ENCODE data around the gene C2orf66.

C2orf66 gene

DNA sequence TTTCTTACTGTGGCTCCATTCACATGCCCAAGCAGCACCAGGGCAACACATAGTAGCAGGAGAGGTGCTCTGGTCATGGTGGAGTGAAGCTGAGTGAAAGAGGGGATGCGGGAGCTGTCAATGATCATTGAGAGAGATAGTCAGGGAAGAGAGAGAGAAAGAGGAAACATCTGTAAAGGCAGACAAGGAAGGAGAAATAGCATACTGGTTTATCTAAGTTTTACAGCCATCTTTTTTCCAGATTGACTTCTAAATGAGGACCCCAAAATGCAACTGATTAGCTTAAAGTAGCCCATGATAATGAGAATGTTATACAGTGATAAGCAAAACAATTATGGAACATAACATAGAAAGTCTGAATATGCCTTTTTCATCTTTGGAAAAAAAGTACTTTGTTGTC lies at the start of gene C2orf66:
Gene C2orf66 (minus strand): TSS at position 96 of the 400 bp plus-strand sequence. CDS start 19 bp downstream, at position 77.
- DNase-seq: peak; percentile 56

DNA sequence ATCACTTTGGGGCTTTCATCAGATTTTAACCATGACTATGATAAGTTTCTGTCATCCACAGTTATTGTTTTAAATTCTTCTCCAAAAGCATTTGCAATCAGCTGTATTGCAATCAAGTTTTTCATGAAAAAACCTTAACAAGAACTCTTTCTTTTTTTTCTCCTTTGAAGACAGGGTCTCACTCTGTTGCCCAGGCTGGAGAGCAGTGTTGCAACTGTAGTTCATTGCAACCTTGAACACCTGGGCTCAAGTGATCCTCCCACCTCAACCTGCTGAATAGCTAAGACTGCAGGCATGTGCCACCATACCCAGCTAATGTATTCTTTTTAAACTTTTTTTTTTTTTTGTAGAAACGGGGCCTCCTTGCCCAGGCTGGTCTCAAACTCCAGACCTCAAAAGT lies 45.5 kb upstream of the C2orf66 start:
- no peak for DNase-seq

DNA sequence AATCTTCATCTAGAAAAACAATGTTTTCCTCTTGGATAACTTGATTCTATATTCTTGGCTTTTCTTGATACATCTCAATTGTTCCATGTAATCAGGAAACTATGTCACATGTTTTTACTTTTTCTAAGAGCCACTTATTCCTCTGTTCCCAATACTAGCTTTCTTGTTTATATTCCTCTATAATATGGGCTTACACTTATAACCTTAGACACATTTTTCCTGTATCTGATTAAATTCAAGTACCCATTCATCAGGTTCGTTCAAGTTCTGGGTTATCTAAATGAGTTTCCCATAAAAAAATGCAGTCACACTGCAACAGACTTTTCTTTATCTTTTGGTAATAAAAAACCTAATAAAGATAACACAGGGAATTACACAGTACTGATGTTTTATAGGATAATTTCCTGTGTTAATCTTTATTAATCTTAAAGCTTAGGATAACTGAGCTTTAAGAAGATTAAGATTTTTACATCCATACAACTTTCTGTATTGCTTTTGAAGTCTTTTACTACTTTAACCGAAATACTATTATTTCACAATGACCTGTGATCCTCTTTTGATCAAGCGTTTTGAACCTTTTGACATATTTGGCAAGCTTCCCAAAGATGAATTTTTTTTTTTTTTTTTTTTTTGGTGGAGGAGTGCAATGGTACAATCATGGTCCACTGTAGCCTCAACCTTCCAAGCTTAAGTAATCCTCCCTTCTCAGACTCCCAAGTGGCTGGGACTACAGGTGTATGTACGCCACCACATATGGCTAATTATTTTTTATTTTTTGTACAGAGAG lies 44.3 kb upstream of the C2orf66 start:
- no peak for DNase-seq

- no peak for DNase-seq
These were observed 41.9 kb upstream of the C2orf66 start for GRCh38 chr2:196851088-196851487.

DNA sequence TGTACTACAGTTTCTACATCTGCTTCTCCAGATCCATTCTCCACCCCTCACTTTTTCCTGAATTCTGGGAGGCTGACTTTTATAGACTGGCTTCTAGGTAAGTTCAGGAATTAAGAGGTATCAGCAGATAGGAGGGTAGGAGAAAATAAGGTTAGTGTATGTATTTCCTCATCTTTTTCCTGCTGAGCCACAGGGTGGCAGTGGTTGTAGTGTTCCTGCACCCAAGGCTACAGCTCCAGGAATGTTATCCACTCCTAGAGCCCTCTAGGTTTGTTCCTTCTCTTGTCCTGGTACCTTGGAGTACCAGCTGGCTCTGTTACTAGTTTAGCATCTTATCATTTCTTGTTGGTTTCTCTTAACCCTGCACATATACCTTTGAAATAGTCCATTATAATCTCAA lies 40.7 kb upstream of the C2orf66 start:
- DNase-seq: peak; percentile 6

- no peak for DNase-seq
These were observed 37.1 kb upstream of the C2orf66 start for GRCh38 chr2:196846295-196846694.

DNA sequence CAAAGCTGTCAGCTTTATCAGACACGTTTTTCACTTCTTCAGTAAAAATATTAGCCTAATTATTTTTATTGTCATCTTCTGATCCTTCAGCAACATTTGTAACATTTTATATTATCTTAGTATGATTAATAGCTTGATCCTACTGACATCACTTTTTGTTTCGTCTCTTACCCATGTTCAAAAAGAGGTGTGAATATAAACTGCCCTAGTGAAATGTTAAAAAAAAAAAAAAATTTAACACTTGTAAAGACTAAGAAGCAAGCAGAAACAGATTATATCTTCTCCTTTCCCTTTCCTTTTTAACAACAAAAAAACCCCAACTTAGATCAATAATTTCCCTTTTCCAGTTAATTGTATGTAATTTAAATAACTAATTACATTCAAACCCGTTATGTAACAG lies 36.2 kb upstream of the C2orf66 start:
- no peak for DNase-seq

DNA sequence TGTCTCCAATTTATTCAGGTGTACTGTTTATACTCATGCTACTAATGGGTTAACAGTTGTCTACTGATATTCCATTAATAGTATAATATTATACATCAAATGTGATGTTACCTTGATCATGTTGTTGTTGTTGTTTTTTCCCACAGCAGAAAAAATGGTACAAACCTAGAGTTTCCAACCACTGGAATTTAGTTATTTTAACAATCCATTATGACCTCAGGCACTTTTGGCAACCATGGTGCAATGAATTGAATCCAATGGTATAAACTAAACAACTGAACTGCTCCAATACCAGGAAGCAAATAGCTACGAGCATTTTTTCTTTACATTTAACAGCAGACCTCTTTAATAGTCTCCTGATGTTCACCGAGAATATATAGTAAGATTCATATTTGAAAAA lies 31.0 kb upstream of the C2orf66 start:
- no peak for DNase-seq

- DNase-seq: no peak
These were observed 30.4 kb upstream of the C2orf66 start for GRCh38 chr2:196839574-196839973.

GRCh38 chr2:196836440-196836839 lies 27.3 kb upstream of the C2orf66 start:
- no peak for DNase-seq

DNA sequence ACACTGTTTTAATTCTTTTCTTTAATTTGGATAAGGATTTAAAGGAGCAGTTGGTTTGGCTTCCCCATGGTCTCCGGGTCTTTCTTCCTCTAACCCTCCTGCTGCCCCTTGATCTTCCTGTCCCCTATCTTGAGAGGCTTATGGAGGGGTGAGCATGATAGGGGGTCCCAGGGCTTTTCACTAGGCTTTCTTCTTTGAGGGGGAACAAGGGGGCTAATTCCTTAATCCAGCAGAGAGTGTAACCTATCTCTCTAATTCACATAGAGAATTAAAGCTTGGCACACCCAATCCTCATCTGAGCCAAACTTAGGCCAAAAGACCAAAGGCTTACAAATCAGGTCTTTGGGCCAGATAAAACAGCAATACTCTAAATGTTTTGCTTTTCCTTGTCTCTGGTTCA lies 21.5 kb upstream of the C2orf66 start:
- DNase-seq: no peak

- DNase-seq: no peak
These were observed 18.2 kb upstream of the C2orf66 start for GRCh38 chr2:196827356-196827755.

- DNase-seq: no peak
These were observed 14.8 kb upstream of the C2orf66 start for GRCh38 chr2:196823750-196824522.

DNA sequence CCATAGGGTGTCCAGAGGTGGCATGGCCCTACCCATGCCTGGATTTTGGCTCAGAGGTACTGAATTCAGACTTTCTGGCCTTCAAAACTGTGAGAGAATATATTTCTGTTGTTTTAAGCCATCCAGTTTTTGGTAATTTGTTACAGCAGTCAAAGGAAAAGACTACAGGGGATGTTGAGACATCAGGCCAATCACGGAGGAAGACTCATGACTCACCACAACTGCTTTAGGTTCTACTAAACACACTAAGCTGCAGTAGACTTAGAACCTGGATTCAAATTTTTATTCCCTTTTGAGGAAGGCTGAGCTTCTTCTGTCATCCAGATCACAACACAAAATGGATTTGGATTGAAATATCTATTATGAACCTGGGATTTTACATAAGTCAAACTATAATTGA lies 12.0 kb upstream of the C2orf66 start:
- DNase-seq: no peak

DNA sequence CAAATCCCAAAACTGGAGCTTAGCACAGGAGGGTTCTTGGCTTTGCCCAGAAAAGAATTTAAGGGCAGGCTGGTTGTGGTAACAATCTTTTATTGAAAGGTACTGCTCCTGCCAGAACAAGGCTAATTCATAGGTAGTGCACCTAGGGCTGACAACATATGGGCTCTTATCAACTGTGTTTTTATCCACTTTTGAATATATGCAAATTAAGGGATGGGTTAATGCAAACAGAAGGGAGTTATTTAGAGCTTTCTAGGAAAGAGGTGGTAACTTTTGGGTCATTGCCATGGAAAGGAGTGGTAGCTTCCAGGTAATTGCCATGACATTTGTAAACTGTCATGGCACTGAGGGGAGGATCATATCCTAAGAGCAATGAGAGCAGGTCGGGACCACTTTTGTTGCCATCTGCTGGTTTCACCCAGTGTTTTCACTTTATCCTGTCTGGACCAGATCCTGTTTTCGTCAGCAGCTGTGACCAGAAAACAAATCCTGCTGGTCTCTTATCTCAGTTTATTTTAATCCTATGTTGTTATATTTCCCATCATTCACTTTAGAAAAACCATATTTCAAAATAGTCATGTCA lies 981 bp downstream of the C2orf66 start:
- DNase-seq: peak; percentile 22

DNA sequence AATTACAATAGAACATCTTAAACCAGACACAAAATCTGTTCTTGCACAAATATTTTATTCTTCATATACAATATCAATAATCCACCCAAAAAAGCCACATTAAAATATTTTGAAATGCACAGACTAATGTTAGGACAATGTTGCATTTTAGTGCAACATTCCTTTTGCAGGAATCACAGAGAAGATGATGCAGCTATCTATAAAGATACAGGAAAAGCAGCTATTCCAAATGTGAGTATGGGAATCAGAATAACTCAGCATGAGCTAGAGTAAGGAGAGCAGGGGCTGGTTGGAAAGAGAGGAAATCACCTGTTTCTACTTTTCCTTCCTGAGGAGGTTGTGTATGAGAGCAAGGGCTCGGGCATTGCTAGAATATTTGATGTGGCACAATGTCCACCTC lies 4.8 kb downstream of the C2orf66 start:
- no peak for DNase-seq

DNA sequence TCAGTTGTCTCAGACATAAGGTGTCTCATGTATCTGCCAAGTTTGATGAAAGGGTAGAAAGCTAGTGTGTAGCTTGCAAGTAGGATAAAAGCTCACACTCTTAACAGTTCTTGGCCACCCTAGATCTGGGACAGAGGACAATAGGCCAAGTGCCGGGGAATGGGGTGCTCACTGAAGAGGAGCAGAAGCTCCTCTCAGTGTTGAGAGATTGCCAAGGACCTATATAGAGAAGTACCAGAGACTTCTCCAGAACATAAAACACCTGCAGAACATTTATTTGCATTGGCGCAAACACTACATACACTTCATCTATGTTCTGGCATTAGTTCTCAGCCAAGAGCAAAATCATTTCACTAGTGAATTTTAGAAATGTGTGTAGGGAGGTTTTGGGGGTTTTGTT lies 6.8 kb downstream of the C2orf66 start:
- DNase-seq: no peak

- DNase-seq: no peak
These were observed 7.4 kb downstream of the C2orf66 start for GRCh38 chr2:196801674-196802261.

- peak; percentile 41 for DNase-seq
These were observed 10.2 kb downstream of the C2orf66 start for GRCh38 chr2:196798980-196799379.

GRCh38 chr2:196792865-196793264 lies 16.3 kb downstream of the C2orf66 start:
- DNase-seq: no peak

DNA sequence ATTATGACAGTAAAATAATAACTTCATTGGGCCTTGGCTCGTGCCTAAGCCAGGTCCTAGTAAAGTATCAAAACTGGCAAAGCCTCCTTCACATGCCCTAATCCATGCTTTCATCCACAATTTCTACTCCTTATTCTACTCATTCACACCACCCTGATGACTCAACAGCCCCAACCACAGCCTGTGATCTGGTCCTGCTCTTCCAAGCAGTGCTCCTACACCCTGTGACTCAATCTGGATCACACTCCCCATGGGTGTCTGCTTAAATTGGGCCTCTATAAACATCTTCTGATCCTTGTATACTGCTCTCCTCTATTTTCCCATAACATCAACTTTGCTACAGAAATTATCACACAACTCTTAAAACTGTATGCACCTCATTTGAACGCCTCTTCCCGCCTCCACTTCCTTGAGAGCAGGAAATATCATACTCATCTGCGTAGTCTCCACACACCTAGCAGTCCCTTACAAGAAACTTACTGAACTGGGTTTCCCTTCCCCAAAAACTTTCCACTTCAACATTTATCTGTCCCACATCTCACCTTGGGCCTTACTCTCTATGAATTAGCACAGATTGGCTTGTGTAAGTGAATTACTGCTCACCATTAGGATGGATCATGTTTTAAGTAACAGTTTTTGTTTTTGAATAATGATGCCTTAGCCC lies 25.6 kb downstream of the C2orf66 start:
- no peak for DNase-seq

DNA sequence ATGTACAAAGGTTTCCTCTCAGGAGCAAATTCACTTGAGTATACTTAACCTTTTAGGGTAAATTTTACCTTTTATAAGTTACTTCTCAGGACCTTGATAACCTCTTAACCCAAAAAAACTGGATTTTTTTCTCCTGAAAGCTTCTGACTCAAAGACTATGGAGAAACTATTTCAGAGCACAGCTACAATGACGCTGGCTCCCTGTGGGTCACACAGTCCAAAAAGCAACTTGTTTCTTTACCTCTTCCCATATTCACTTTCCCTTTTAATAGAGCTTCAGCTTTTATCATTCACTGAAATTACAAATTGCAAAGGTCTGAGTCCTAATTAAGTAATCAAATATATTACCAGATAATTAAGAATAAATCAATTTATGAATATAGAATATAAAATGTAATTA lies 42.1 kb downstream of the C2orf66 start:
- no peak for DNase-seq

DNA sequence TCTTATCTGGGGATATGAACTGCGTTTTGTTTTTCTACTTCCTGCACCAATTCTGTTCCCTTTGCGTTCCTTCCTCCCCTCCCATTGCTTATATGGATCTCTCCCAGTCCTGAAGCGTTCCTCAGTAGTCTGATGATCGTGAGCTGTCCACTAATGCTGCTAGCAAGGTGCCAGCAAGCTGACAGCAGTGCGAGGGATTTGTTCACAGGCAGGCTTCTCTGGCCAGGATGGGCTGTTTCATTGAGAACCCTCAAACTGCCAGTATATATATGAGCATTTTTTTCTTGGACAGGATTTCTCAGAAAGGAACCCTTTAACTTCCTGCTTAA lies 49.8 kb downstream of the C2orf66 start:
- DNase-seq: no peak

All from hematopoietic multipotent progenitor cell treated with erythropoietin and hydrocortisone succinate and interleukin-3 and kit ligand, for 8 days (in vitro differentiated cells).